GM21528 (cell line): ENCODE results near the gene GCKR.

Source experiments
- ATAC-seq: cut with Tn5 transposase; IDR thresholded peaks from one replicate; pipeline ENCODE4 v1.9.1; 2021; ENCODE audit warnings: mild to moderate bottlenecking, moderate library complexity; ENCODE audit not compliant: unreplicated experiment, low FRiP score

The GCKR gene

GRCh38 chr2:27571197-27571596 is 74.6 kb downstream of the GCKR start:
- no peak for ATAC-seq

GRCh38 chr2:27571681-27572080 is 75.0 kb downstream of the GCKR start:
- no peak for ATAC-seq

- no peak for ATAC-seq
Observed at GRCh38 chr2:27572439-27572838, 75.8 kb downstream of the GCKR start.

- ATAC-seq = no peak
Observed at GRCh38 chr2:27572998-27573429, 76.4 kb downstream of the GCKR start.
